Upper lobe of right lung (tissue), 1 donor: Measurements from ENCODE around the gene NPAS1. TPM values are rescaled to one million over a fixed set of nuclear protein-coding genes. Genes with fewer than 3 reads are reported as not detected.

ENCODE experiments used
- ATAC-seq: fragments of 200-7000 bp; cut with Tn5 transposase; one replicate; pipeline ENCODE4 v1.9.1; 2020; ENCODE audit warnings: mild to moderate bottlenecking, moderate library complexity
- DNase-seq: peaks from one replicate; pipeline ENCODE4 v3.0.0-alpha.2; 2020
- H3K27ac ChIP-seq: fragments of 200-600 bp; one replicate; pipeline ENCODE4 v1.8.0; 2022
- H3K27me3 ChIP-seq: fragments of 200-600 bp; one replicate; pipeline ENCODE4 v1.8.0; 2022; ENCODE audit warnings: mild to moderate bottlenecking
- H3K36me3 ChIP-seq: fragments of 200-600 bp; one replicate; pipeline ENCODE4 v1.8.0; 2022
- H3K4me1 ChIP-seq: fragments of 200-600 bp; one replicate; pipeline ENCODE4 v1.8.0; 2022
- H3K4me3 ChIP-seq: fragments of 200-600 bp; one replicate; pipeline ENCODE4 v1.8.0; 2022; ENCODE audit warnings: mild to moderate bottlenecking
- H3K9me3 ChIP-seq: fragments of 200-600 bp; one replicate; pipeline ENCODE4 v1.8.0; 2022
- CTCF ChIP-seq: fragments of 200-600 bp; IDR thresholded peaks from one replicate; pipeline ENCODE4 v1.8.0; 2022; ENCODE audit warnings: antibody characterized with exemption
- intact Hi-C: fragments of 100-400 bp; cut with DNase I; formaldehyde crosslinking; loops from one replicate; pipeline ENCODE4 v1.11.0; 2022
- total RNA-seq: library from RNA; stranded (reverse); fragmentation: NEBNext Ultra II Directional; extraction: Animal tissue kit (Norgen Biotek cat#: 25700); gene quantifications from one replicate; pipeline ENCODE4 v1.2.1, GENCODE V29; 2021
- donor health status: DM: no; HTN: yes; CAD: no; lungs with severe emphysema.

The NPAS1 gene
- total RNA-seq, 1 donor from 2014 or later: 1.3 TPM

- Histone ChIP-seq H3K36me3 (no peaks in the 10 kb centered on the region), H3K4me1 (peaks cover 48% of the 10 kb centered on the region), H3K4me3 (no peak overlapping the region)
These were observed 43.5 kb upstream of the NPAS1 start for GRCh38 chr19:46975925-46976782.

GRCh38 chr19:46976845-46977320 lies 42.8 kb upstream of the NPAS1 start:
- no peak for TF ChIP-seq CTCF
- Histone ChIP-seq H3K36me3 (no peaks in the 10 kb centered on the region), H3K27me3 (no peaks in the 10 kb centered on the region), H3K27ac (peak overlapping the region; percentile 56), H3K4me1 (peaks cover 52% of the 10 kb centered on the region), H3K9me3 (no peaks in the 10 kb centered on the region), H3K4me3 (no peak overlapping the region)
- peak; percentile 55 for ATAC-seq
- no peak for DNase-seq
- intact Hi-C loops: no loop called here

More at GRCh38 chr19:46975925-46976782, 43.5 kb upstream of the NPAS1 start:
- DNase-seq: peak; percentile 92
- ATAC-seq: peak; percentile 92
- H3K9me3 ChIP-seq: no peaks in the 10 kb centered on the region
- intact Hi-C loops: no loop called here
- peak overlapping the region; percentile 78 for H3K27ac ChIP-seq
- no peaks in the 10 kb centered on the region for H3K27me3 ChIP-seq
- no peak for TF ChIP-seq CTCF

GRCh38 chr19:46977548-46977947 lies 42.1 kb upstream of the NPAS1 start:
- DNase-seq (no peak), ATAC-seq (no peak)

GRCh38 chr19:46978171-46978869 lies 41.3 kb upstream of the NPAS1 start:
- no peaks in the 10 kb centered on the region for H3K27me3 ChIP-seq
- no peak for DNase-seq
- no peaks in the 10 kb centered on the region for H3K9me3 ChIP-seq
- intact Hi-C loops: no loop called here
- H3K27ac ChIP-seq: peak overlapping the region; percentile 56
- TF ChIP-seq CTCF: no peak
- no peak overlapping the region for H3K4me3 ChIP-seq
- H3K4me1 ChIP-seq: peaks cover 58% of the 10 kb centered on the region
- ATAC-seq: no peak
- no peaks in the 10 kb centered on the region for H3K36me3 ChIP-seq

More at GRCh38 chr19:46977548-46977947, 42.1 kb upstream of the NPAS1 start:
- intact Hi-C loops: no loop called here
- H3K9me3 ChIP-seq: no peaks in the 10 kb centered on the region
- H3K27me3 ChIP-seq: no peaks in the 10 kb centered on the region
- peaks cover 58% of the 10 kb centered on the region for H3K4me1 ChIP-seq
- no peaks in the 10 kb centered on the region for H3K36me3 ChIP-seq
- no peak for TF ChIP-seq CTCF
- peak overlapping the region; percentile 56 for H3K27ac ChIP-seq
- H3K4me3 ChIP-seq: no peak overlapping the region

- intact Hi-C loops: no loop called here
These were observed 40.2 kb upstream of the NPAS1 start for GRCh38 chr19:46979126-46980105.

More at GRCh38 chr19:46979126-46980105, 40.2 kb upstream of the NPAS1 start:
- H3K36me3 ChIP-seq: no peaks in the 10 kb centered on the region
- no peak overlapping the region for H3K27ac ChIP-seq
- no peaks in the 10 kb centered on the region for H3K27me3 ChIP-seq
- DNase-seq: no peak
- no peak for TF ChIP-seq CTCF
- ATAC-seq: no peak
- H3K4me3 ChIP-seq: no peak overlapping the region
- H3K4me1 ChIP-seq: peaks cover 65% of the 10 kb centered on the region
- no peaks in the 10 kb centered on the region for H3K9me3 ChIP-seq
